Skeletal muscle cell (primary cell): Measurements from ENCODE around the gene TMEFF1.

Source experiments
- DNase-seq: peaks from one replicate; pipeline ENCODE4 v3.0.0-alpha.2; 2010; ENCODE audit warnings: low read depth
- H3K4me3 ChIP-seq: 2 replicates; pipeline ENCODE4 v1.5.1; 2011; ENCODE audit warnings: low read depth, mild to moderate bottlenecking, control low read depth, low read length, moderate library complexity

The TMEFF1 gene

GRCh38 chr9:100557053-100557452 lies 84.1 kb downstream of the TMEFF1 start:
- H3K4me3 ChIP-seq, result no peak overlapping the region
- no peak for DNase-seq

DNA sequence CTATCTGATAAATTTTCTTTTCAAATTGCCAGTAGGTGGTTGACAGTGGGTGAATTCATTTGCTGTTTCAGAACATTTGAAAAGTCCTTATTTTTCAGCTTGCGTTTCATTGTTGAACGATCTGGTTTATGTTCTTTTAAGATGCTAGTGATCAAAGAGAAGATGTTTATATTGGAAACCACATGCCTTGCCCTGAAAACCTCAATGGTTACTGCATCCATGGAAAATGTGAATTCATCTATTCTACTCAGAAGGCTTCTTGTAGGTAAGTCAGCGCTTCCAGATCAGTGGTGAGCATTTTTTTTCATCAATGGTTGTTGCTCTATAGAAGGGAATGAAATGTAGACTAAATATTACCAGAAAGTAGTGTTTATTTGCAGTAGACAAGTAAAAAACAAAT lies 88.3 kb downstream of the TMEFF1 start:
- no peak for DNase-seq
- H3K4me3 ChIP-seq, result no peak overlapping the region

DNA sequence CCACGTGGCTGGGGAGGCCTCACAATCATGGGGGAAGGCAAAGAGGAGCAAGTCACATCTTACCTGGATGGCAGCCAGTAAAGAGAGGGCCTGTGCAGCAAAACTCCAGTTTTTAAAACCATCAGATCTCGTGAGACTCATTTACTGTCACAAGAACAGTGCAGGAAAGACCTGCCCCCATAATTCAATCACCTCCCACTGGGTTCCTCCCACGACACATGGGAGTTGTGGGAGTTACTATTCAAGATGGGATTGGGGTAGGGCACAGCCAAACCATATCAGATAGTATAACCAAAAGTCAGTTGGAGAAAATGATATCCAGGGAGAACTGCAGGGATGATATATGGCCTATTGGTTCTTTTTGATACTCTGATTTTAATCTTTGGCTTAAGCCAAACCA lies 94.9 kb downstream of the TMEFF1 start:
- no peak overlapping the region for H3K4me3 ChIP-seq
- no peak for DNase-seq

DNA sequence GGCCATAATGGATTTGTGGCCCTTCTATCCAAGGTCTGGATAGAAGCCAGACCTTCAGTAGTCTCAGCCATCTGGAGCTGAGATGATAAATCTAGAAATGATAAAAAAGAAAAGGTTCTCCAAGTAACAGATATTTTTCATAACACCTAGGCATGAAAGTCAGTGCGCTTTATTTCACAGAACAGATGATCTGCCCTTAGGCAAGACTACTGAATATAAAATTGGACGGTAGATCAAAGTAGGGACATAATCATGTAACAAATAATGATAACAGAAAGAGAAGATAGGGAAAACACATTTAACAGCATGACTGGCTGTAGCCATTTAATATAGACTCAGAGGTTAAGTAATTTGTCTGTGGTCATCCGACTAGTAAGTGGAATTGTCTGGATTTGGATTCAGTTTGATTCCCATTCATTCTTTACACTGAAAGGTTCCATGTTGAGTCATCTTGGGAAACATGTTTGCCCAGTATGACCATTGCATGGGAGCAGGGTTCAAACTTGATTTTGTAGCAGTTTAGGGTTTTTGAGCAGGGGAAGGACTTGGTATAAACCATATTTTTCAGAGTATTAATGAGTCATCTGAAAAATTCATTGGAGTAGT lies 100.8 kb downstream of the TMEFF1 start:
- DNase-seq, result no peak
- H3K4me3 ChIP-seq, result no peak overlapping the region

DNA sequence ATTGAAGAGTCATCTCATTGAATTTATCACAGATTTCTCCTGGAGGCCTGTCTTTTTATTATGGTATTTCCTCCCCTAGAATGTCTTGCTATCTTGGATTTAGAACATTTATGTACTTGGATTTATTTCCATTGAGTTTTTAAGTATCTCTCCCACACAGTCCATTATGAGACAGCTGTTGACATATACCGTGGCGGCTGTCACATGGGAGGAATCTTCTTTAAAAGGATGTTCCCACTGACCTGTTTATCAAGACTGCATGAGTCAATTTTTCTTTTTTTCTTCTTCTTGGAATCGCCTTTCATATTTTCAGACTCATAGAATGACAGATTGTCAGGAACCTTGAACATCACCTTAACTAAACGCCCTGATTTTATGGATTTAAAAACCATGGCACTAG lies 102.1 kb downstream of the TMEFF1 start:
- no peak for DNase-seq
- H3K4me3 ChIP-seq, result no peak overlapping the region

GRCh38 chr9:100575765-100576386 lies 102.9 kb downstream of the TMEFF1 start:
- H3K4me3 ChIP-seq, result no peak overlapping the region
- DNase-seq, result no peak

DNA sequence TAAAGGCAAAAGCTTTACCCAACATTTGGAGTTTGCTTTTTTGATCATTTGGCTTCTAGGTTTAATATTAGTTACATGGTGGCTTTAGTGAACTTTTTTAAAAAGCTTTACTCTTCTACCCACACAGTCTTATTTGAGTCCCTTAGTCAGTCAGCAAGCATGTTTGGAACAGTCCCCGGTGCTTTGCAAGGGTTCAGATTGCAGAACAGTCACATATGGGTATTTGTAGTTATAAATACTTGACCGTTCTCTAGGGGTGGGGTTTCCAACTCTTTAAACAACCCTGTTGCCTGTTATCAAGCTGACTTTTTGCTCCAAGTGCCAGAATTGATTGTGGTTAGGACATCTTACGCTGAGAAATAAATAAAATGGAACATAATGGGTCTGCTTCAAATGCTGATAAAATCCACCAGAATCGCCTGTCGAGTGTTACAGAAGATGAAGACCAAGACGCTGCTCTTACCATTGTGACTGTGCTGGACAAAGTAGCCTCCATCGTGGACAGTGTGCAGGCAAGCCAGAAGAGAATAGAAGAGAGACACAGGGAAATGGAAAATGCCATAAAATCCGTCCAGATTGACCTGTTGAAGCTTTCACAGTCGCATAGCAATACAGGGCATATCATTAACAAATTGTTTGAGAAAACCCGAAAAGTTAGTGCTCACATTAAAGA lies 105.0 kb downstream of the TMEFF1 start, which contains the start of gene CAVIN4:
Gene CAVIN4 (plus strand): TSS at position 304 of the 673 bp plus-strand sequence. CDS start 65 bp downstream, at position 369.
- H3K4me3 ChIP-seq, result peak within 1 kb of the TSS; percentile 5
- DNase-seq, result peak; percentile 51

DNA sequence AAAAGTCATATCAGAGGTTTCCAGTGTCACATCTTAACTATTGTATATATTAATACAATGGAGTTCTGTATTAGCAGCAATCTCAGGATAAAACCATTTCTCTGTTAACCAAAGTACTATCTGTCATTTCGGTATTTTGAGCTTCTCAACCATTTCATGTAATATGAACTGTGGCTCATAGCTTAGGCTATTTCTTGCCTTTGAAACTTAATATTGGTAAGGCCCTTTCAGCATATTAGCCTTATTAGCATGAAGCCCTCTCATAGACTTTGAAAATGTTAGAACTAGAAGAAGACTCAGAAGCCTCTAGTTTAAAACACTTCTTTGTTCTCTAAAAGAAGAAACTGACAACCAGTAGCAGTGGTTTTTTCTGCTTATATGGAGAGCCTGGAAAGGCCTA lies 105.7 kb downstream of the TMEFF1 start:
- H3K4me3 ChIP-seq, result peak overlapping the region; percentile 5
- no peak for DNase-seq

DNA sequence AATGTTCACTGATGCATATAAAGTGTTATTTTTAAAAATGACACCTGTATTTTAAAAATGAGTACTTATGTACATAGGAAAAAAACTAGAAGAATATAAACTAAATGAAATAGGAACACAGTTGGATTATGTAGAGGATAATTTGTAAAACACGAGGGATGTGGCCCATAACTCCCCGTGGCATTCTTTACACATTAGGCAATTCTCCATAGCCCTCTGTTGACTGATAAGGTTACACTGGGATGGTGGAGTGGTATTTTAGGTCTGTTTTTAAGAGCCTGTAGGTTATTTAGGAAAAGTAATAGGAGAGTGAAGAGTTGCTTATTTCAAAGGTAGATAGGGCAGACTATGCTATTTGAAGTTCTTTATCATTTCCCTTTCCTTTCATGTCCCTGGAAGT lies 106.7 kb downstream of the TMEFF1 start:
- no peak overlapping the region for H3K4me3 ChIP-seq
- DNase-seq, result no peak

DNA sequence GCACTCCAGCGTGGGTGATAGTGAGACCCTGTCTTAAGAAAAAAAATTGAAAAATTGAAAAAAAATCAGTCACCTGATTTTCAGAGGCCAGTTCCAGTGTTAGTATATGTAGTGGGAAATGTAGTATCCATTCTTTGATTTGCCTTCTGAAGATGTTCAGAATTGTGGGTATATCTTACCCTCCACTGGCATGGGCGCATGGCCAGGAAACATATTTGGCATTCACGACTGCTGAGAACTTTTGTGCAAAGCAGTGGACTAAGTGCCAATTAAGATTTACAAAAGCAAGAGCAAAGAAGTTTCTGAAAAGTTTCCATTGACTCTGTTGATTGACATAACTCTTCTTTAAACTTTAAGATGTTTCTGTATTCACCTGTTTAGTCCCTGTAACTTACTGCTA lies 107.3 kb downstream of the TMEFF1 start:
- peak overlapping the region; percentile 8 for H3K4me3 ChIP-seq
- DNase-seq, result no peak

DNA sequence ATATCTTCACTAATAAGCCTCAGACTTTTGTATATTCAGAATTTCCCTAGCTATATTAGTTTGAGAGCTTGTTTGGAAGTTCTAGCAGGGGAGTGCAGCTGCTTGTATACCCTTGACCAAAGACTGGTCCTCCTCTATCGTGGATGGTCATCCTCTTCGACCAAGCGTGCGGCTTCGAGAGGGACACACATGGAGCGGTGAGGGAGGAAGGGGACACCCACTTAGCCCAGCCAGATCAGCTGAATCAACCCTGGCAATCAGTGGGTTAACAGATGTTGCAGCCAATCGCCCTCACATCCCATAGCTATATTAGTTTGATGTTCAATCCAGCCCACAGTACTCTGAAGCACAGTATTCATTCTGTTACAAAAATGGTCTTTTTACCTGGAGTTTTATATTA lies 108.1 kb downstream of the TMEFF1 start:
- H3K4me3 ChIP-seq, result no peak overlapping the region
- DNase-seq, result no peak

DNA sequence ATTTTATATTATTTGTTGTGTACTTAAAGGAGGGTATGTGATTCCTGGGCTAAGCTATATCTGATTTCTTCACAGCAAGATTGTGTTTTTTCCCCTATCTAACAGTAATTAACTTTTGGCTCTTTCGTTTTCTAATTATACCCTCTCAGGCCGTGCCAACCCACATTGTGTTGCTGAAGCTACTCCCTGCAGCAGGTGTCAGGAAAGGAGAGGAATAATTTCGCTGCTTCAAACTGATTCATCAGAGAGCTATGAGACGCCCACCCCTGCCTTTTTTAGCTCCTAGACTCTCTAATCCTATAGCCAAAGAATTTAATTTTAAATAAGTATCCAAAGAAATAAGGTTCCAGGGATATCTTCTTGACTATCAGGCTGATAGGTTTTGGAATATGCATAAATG lies 108.7 kb downstream of the TMEFF1 start:
- no peak for DNase-seq
- no peak overlapping the region for H3K4me3 ChIP-seq

- DNase-seq, result no peak
- H3K4me3 ChIP-seq, result no peak overlapping the region
Observed at GRCh38 chr9:100583014-100583802, 110.3 kb downstream of the TMEFF1 start.

GRCh38 chr9:100584951-100585350 lies 112.0 kb downstream of the TMEFF1 start:
- H3K4me3 ChIP-seq, result no peak overlapping the region
- no peak for DNase-seq

GRCh38 chr9:100586093-100586492 lies 113.1 kb downstream of the TMEFF1 start:
- no peak for DNase-seq
- H3K4me3 ChIP-seq, result no peak overlapping the region

- no peak for DNase-seq
- no peak overlapping the region for H3K4me3 ChIP-seq
Observed at GRCh38 chr9:100587375-100587774, 114.4 kb downstream of the TMEFF1 start.

DNA sequence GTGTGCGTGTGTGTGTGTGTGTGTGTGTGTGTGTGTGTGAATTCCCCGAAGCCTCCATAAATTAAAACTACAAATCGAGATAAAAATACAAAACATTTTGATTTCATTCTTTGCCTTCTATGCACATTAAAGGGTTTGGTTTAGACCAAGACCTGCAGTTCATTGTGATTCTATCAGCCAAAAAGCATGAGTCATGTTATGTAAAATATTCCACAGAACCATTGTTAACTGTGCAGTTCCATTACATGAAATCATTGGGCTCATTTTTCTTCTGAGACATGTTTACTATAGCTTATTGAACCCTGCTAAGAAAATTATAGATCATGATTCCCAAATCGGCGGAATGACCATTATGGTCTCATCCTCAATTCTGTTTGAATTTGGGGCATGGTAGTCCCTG lies 116.6 kb downstream of the TMEFF1 start:
- DNase-seq, result no peak
- H3K4me3 ChIP-seq, result no peak overlapping the region

- H3K4me3 ChIP-seq, result no peak overlapping the region
- DNase-seq, result peak; percentile 55
Observed at GRCh38 chr9:100590481-100590880, 117.5 kb downstream of the TMEFF1 start.

- H3K4me3 ChIP-seq, result no peak overlapping the region
- no peak for DNase-seq
Observed at GRCh38 chr9:100591139-100591538, 118.2 kb downstream of the TMEFF1 start.
